ENCODE measurements around the gene HSFX2.
"Not testable (repeated sequence)": the region's sequence is repeated elsewhere in the genome, so short reads cannot be mapped to it uniquely, and the experiment has no call there.

HSFX2 gene

DNA sequence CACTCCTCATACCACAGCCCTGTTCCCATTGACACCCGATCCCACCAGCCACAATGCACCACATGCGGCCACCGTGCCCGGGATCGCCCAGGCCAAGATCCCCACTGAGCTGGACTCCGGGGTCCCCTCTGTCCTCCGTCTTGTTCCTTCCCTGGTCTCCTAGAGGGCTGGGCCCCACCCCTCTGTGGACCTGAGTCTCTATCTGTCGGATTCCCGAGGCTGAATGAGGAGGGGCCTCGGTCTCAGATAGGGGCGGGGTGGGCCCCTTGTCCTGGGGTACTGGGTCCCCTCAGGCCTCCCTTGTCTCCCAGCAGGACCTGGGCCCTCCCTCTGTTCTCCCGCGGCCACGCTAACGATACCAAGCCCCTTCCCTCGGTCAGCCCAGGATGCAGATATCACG is 9.5 kb downstream of the HSFX2 start:
- DNase-seq = not testable (repeated sequence)

DNA sequence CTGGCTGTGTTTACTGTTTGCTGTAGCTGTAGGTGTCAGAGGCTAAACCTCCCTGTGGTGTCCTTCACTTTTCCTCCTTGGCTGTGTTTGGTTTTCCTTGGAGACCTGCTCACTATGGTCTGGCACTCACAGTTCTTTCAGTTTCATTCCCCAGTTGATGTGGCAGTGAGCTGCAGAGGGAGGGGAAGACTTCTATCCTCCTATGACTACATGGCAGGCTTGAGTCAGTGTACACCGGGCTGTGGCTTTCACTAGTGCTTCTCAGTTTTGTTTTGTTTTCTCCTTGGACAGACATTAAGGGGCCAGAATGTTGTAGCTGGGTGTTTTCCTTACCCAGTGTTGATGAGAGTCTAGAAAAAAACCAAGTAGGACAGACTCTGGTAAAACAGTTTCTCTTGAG is 21.7 kb downstream of the HSFX2 start:
- not testable (repeated sequence) for DNase-seq

DNA sequence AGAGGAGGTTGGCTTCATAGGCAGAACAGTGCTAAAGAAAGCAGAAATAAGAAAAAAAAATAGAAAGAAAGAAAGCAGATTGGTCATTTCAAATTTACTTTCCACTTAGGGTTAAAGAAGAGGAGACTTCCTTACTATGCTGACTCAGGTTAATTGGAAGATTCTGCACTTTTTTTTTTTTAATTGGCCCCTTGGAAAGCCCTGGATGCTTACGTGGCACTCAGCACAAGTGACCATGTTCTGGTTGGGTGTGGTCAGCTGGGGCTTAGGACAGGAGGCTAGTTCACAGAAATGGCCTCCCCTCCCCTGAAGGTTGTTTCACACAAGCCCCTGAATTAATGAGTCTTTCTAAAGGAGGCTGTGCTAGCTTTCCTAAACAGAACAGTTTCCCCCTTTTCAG is 22.4 kb downstream of the HSFX2 start:
- DNase-seq = no peak

DNA sequence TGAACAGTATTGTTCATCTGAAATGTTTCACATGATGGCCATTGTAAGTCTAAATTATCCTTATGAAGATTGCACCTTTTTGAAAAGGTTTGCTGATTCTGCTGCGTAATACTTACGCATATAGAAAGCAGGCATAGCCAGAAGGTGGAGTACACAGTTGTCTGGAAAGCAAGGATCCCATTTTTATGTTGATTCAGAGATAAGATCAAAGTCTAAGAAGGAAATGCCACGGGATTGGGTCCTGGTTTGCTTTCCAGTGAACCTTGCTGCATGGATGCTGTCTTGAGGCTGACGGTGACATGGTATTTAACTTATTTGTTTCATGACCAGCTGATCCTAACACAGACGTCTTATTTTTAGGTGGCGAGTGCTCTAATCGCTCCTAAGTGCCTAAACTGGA is 23.3 kb downstream of the HSFX2 start:
- no peak for DNase-seq

DNA sequence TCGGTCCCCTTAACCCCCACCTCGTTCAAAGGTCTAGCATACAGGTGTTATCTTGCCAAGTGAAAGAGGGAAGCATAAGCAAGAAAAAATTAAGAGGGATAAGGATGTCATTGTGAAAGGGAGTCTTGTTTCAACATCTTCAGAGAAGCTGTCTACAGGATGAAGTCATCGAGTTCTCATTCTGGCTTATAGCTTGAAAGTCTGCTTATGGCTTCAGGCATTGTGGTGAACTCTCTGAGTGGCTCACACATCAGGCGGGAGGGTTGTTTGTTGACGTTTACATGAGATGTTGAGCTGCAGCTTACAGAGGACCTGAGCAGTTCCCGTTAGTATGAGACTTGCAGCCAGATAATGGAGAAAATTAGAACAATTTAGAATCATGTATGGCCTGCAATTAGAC is 24.4 kb downstream of the HSFX2 start:
- DNase-seq = no peak

DNA sequence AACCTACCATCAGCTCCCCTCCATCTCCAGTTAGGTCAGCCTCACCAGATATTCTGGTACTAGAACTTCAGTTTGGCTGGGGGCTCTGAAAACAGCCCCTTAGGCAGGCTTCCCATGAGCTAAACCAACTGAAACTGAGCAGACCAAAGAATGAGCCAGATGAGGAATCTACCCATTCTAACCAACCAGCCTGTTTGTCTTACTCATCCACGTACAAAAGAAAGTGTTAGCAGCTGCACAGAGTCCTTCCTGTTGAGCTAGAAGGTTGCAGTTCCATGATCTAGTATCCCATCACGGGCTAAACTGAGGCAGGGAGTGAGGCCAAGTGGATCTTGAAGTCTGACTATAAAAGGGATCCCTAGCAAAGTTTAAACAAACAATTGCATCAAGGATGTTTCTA is 25.3 kb downstream of the HSFX2 start:
- DNase-seq = no peak

DNA sequence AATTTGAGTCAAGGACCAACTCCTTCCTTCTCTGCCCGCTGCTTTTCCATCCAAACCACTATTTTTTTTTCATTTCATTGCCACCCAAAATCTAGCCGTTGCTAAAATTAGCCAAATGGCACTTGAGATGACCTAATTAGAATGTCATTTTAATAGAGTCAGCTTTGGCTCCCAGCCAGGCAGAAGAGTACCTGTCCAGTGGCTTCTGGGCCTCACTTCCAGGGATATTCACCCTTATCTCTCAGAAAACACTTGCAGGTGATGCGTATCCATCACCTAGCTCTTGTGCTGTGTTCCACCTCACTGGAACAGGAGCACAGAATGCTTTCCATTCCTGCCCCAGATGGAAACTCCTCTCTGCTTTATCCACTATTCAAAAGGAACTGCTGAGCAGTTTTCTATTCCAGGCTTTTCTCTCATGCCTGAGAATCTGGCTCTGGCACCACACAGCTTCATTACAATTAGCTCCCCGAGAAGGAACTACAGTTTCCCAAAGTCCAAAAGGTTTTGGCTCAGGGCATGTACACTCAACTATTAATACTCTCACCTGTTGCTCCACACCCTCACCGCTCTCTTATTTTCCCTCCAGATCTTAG is 26.3 kb downstream of the HSFX2 start:
- DNase-seq = no peak

DNA sequence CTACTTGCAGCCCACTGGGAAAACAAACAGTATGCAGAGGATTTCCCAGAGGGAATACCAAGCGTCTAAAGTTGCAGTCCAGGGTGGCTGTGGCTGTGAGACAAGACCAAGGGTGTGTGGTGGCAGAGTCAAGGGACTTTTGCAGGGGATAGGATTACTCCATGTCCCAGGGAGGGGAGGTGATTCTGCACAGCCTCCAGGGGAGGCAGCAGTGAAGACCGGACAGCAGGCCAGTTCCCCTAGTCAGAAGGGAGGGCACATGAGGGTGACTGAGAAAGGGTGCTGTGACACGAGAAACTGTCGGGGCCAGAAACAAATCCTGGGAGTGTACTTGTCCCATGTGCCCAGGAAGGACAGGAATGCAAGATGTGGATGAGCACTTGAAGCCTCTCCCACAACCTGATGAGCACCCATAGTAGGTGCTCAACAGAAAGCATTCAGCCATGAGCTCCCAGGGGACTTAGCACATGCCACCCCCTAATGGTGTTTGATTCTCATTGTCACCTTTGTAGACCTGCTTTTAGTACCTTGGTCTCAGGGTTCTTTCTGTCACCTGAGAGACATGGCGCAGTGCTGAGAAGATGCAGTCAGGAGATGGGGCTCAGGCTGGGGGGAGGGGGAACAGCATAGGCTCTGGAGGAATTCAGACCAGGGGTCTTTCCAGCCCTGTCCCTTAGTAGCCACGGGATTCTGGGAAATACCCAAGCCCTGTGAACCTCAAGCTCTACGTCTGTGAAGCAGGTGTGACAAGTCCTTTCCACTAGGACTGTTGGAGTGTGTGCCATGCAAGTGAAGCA is 27.3 kb downstream of the HSFX2 start:
- DNase-seq = no peak

DNA sequence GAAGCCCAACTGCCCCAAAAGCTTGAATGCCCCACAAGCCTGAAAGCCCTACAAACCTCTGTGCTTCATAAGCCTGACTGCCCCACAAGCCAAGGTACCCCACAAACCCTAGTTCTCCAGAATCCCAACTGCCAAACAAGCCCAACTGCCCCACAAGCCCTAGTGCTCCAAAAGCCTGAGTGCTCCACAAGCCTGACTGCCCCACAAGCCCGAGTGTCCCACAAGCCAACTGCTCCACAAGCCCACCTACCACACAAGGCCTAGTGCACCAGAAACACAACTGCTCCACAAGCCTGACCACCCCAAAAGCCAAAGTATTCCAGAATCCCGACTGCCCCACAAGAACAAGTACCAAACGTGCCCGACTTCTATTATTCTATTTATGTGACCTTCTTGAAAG is 31.8 kb downstream of the HSFX2 start:
- DNase-seq = no peak

DNA sequence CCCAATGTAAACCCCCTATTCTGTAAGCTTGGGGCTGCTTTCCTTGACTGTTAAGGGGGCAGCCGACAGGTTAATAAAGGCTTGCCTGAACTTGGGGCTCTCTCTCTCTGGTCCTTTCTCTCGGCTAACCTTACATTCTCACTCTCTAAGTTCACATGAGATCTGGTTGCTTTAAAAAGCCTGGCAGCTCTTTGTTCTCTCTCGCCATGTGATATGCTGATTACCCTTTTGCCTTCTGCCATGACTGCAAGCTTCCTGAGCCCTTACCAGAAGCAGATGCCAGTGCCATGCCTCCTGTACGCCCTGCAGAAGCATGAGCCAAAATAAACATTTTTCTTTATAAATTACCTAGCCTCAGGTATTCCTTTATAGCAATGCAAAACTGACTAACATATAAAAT is 39.9 kb downstream of the HSFX2 start:
- not testable (repeated sequence) for DNase-seq

DNA sequence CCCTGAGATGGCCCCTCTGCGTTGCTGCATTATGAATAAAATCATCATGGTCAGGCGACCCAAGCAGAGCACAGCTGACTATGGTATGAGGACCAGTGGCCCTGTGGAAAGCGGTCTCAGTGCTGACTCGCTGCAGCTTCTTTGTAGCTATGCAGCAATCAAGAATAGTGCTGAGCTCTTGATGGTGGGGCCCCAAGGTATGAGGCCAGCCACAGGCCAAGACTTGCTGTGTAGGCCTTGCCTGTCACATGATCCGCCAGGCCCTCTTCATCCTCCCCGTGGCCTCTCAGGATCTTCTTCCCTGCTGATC is 43.2 kb downstream of the HSFX2 start:
- not testable (repeated sequence) for DNase-seq

DNA sequence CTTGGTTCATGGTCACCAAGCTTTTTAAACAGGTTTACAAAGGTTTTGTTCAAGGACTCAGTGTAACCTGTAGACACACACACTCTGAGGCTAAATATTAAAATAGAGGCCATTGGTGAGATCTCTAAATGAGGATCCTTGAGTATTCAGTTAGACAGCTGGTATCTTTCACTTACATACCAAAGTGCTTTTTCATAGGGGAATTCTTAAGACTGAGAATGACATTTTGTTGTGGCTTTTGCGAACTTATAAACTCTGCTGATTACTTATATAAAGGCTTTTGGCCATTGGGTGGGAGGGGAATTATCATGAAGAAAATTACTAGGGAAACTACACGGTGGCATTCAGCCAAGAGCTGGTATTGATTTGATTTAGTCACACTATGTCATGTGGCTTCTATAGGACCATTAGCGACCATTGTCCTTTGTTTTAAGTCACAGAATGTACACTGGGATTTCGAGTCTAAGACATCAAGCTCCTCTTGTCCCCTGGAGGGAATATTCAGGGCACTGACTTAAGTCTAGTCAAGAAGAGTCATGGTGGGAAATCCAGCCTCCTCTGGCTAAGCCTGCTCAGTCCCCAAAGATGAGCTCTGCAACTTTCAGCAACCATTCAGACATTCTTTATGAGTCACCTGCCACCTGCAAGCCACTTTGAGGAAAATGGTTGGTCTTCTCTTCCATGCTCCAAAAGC is 43.7 kb downstream of the HSFX2 start:
- DNase-seq = not testable (repeated sequence)

DNA sequence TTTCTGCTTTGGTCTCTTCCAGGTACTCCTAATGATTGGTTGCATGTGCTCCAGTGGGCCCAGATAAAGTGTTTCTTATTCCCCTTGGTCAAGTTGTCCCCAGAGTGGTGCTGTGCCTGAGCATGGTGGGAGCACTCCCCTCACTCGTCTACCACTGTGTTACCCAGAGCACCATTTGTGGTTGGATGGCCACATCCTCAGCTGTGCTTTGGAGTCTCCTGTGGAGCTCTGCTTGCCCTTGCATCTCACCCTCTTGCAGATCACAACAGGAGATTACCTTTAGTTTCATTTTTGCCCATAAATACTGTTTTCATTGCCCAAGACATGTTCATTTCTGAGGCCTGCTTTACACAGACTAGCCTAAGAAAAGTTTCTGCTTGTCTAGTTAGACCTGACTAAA is 44.7 kb downstream of the HSFX2 start:
- peak in 1 of 2 donors; percentile 12 for DNase-seq

DNA sequence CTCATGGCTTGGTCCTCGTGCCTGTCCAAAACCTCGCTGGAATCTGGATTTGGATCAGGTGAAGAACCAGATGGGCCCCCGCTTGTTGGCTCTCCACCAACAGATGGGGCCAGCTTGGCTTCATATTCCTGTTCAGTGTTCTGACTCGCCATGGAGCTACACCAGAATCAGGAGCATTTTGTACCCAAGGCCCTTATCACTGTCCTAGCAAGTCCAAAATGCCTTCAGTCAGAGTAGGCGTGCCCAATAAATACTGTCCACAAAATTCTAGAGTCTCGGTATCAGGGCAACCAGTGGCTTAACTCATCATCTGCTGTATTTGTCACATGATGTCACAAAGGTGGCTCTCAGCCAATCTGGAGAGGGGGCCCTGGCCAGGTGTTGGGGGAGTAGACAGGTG is 45.4 kb downstream of the HSFX2 start, which contains the start of gene HSFX3:
Gene HSFX3, minus strand, starts transcription at position 224 of the 400 bp plus-strand sequence. Its CDS starts 72 bp downstream, at position 152.
- not testable (repeated sequence) for DNase-seq

DNA sequence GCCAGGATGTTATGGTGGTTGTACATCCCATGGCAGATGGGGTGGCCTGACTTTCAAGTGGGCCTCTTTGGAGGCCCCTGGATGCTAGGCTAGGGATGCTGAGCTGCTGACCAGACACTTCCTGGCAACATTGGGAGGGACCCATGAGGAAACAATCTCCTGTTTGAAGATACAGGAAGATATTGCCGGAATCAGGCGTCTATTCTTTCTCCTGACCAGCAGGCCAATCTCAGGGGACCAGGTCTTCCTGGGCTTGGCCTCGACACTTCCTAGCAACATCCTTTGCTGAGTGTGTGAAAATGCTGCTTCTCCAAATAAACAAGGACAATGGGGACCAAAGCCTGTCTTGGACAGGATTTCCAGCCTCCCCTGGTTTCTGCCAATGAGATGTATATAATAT is 47.3 kb downstream of the HSFX2 start:
- not testable (repeated sequence) for DNase-seq

DNA sequence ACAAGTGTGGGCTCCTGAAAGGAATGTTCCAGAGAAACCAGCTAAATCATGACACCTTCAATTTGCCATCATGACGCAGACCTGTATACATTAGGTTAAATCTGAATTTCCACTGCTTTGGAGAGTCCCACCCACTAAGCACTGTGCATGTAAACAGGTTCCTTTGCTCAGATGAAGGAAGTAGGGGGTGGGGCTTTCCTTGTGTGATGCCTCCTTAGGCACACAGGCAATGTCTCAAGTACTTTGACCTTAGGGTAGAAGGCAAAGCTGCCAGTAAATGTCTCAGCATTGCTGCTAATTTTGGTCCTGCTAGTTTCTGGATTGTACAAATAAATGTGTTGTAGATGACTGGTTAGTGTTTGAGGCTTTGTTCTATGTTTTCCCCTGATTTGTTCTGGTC is 48.2 kb downstream of the HSFX2 start:
- DNase-seq = not testable (repeated sequence)

DNA sequence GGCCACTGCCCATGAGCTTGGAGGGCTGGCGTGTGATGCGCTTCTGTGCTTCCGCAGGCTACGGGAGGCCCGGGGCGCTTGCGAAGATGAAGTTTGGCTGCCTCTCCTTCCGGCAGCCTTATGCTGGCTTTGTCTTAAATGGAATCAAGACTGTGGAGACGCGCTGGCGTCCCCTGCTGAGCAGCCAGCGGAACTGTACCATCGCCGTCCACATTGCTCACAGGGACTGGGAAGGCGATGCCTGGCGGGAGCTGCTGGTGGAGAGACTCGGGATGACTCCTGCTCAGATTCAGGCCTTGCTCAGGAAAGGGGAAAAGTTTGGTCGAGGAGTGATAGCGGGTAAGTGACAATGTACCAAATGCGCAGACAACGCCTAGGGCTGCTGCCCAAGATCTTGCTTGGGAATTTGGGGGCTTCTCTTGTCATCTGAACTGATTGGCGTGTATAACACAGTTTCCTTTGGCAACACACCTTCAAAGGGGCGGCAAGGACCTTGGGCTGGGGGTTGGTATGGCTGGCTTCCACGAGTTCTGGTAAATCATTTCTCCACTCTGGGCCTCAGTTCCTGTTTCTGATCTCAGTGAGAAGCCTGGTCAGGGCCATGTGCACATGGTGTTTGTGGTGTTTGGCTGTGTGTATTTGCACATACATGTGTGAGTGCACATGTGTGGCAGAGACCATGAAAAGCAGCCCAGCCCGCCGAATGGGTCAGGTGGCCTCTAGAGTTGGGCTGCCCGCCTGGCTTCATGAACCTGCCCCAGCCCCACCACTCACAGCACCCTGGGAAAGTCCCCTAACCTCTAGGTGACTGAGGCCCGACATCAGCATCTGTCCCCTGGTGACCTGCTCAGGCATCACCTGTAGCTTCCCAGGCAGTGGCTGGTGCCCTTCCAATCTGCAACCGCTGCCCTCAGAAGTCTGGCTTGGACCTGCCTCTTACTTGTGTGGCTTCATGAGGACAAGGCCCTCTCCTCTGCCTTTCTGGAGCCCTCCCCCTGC is 49.3 kb downstream of the HSFX2 start:
- not testable (repeated sequence) for DNase-seq
